HCT116 (cell line): ENCODE data around the gene LCN15.

Experiments
- JUND ChIP-seq: IDR thresholded peaks from 2 replicates; pipeline ENCODE4 v1.6.1; 2012
- RAD21 ChIP-seq: IDR thresholded peaks from 2 replicates; pipeline ENCODE4 v1.6.1; 2012; ENCODE audit warnings: low read depth, mild to moderate bottlenecking
- YY1 ChIP-seq: IDR thresholded peaks from 2 replicates; pipeline ENCODE4 v1.6.1; 2011; ENCODE audit warnings: low read length, low read depth, moderate library complexity, mild to moderate bottlenecking; ENCODE audit not compliant: insufficient replicate concordance; ENCODE audit errors: extremely low read depth
- ZNF274 ChIP-seq: fragments of 200-500 bp; sonication (Bioruptor generic); IDR thresholded peaks from 2 replicates; pipeline ENCODE4 v1.6.1; 2014; ENCODE audit warnings: mild to moderate bottlenecking, low read depth, low read length, inconsistent platforms
- TF ChIP-seq, protein P1 (sequence below), 3 experiments: fragments of 200-600 bp in 1 of 3; sonication (generic) in 1 of 3; IDR thresholded peaks in 2 of 3; conservative IDR thresholded peaks in 1 of 3; 2 replicates each; pipeline ENCODE4 v1.5.1; 2012 to 2017; ENCODE audit warnings: low read depth in 2 of 3, low read length in 2 of 3, antibody characterized with exemption in 1 of 3, borderline replicate concordance in 1 of 3, control low read depth in 1 of 3, mild to moderate bottlenecking in 1 of 3, mixed read lengths in 1 of 3, mixed run types in 1 of 3, moderate library complexity in 1 of 3; ENCODE audit not compliant: insufficient read depth in 1 of 3

- TF ChIP-seq RAD21 (no peak), YY1 (no peak), ZNF274 (no peak), JUND (no peak)
- TF ChIP-seq, protein P1, sequence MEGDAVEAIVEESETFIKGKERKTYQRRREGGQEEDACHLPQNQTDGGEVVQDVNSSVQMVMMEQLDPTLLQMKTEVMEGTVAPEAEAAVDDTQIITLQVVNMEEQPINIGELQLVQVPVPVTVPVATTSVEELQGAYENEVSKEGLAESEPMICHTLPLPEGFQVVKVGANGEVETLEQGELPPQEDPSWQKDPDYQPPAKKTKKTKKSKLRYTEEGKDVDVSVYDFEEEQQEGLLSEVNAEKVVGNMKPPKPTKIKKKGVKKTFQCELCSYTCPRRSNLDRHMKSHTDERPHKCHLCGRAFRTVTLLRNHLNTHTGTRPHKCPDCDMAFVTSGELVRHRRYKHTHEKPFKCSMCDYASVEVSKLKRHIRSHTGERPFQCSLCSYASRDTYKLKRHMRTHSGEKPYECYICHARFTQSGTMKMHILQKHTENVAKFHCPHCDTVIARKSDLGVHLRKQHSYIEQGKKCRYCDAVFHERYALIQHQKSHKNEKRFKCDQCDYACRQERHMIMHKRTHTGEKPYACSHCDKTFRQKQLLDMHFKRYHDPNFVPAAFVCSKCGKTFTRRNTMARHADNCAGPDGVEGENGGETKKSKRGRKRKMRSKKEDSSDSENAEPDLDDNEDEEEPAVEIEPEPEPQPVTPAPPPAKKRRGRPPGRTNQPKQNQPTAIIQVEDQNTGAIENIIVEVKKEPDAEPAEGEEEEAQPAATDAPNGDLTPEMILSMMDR (IDR thresholded peaks at IDR 0.05 in 2 of 3, conservative IDR thresholded peaks at IDR 0.05 in 1 of 3; ENCODE audit: borderline replicate concordance in 1 of 3, insufficient read depth in 1 of 3, low read depth in 2 of 3, low read length in 2 of 3) = no peak
Measured at GRCh38 chr9:136798708-136799078, 34.4 kb upstream of the LCN15 start.
